GM18498 (cell line): ENCODE results near the gene ARF3.

Source experiments
- ATAC-seq: cut with Tn5 transposase; IDR thresholded peaks from one replicate; pipeline ENCODE4 v1.9.1; 2021; ENCODE audit warnings: mild to moderate bottlenecking, moderate library complexity; ENCODE audit not compliant: unreplicated experiment

ARF3 gene

GRCh38 chr12:48967991-48968390 is 10.7 kb upstream of the ARF3 start:
- ATAC-seq: no peak

- no peak for ATAC-seq
Measured at GRCh38 chr12:48966177-48966895, 9.0 kb upstream of the ARF3 start.

- no peak for ATAC-seq
Measured at GRCh38 chr12:48965298-48965838, 8.1 kb upstream of the ARF3 start.

GRCh38 chr12:48961801-48962200 is 4.5 kb upstream of the ARF3 start:
- ATAC-seq: no peak

GRCh38 chr12:48961331-48961730 is 4.0 kb upstream of the ARF3 start:
- no peak for ATAC-seq

- ATAC-seq: no peak
Measured at GRCh38 chr12:48960834-48961233, 3.5 kb upstream of the ARF3 start.

- ATAC-seq: no peak
Measured at GRCh38 chr12:48958049-48958388, 732 bp upstream of the ARF3 start.

GRCh38 chr12:48956279-48957140 is 777 bp downstream of the ARF3 start:
- ATAC-seq: no peak

GRCh38 chr12:48954841-48955501 is 2.3 kb downstream of the ARF3 start:
- ATAC-seq: no peak

- ATAC-seq: no peak
Measured at GRCh38 chr12:48954061-48954460, 3.2 kb downstream of the ARF3 start.

- ATAC-seq: no peak
Measured at GRCh38 chr12:48952691-48953090, 4.6 kb downstream of the ARF3 start.

GRCh38 chr12:48947727-48948126 is 9.6 kb downstream of the ARF3 start:
- no peak for ATAC-seq

GRCh38 chr12:48946943-48947342 is 10.3 kb downstream of the ARF3 start:
- ATAC-seq: no peak

GRCh38 chr12:48946205-48946604 is 11.1 kb downstream of the ARF3 start:
- no peak for ATAC-seq

GRCh38 chr12:48943221-48943620 is 14.1 kb downstream of the ARF3 start:
- ATAC-seq: no peak

- no peak for ATAC-seq
Measured at GRCh38 chr12:48940181-48940580, 17.1 kb downstream of the ARF3 start.

GRCh38 chr12:48938805-48939204 is 18.5 kb downstream of the ARF3 start:
- ATAC-seq: no peak

GRCh38 chr12:48937170-48937569 is 20.1 kb downstream of the ARF3 start:
- ATAC-seq: no peak

GRCh38 chr12:48936379-48936979 is 20.8 kb downstream of the ARF3 start:
- no peak for ATAC-seq

- no peak for ATAC-seq
Measured at GRCh38 chr12:48934312-48934706, 23.0 kb downstream of the ARF3 start.

- no peak for ATAC-seq
Measured at GRCh38 chr12:48933664-48934311, 23.5 kb downstream of the ARF3 start.
